PC-3 (cell line): ENCODE results near the gene ST3GAL3. TPM values are rescaled to one million over a fixed set of nuclear protein-coding genes. Genes with fewer than 3 reads are reported as not detected.

Source experiments
- ATAC-seq: fragments of 200-7000 bp; cut with Tn5 transposase; 2 replicates; pipeline ENCODE4 v1.9.1; 2020; ENCODE audit warnings: mild to moderate bottlenecking, moderate library complexity
- BruUV-seq: library from RNA; stranded (reverse); fragments of 400-500 nt; replicated peaks from 2 replicates; lab custom pipeline; 2021; lab: Mats Ljungman, UMichigan
- CTCF ChIA-PET: fragments of 300-600 bp; sonication (Branson Sonifier 250); formaldehyde crosslinking; loops from one replicate; lab custom pipeline; 2022; ENCODE audit warnings: antibody characterized with exemption; lab: Charles Lee
- POLR2A ChIA-PET: fragments of 300-600 bp; sonication (Branson Sonifier 250); formaldehyde crosslinking; loops from one replicate; lab custom pipeline; 2022; ENCODE audit warnings: antibody characterized with exemption; ENCODE audit not compliant: unreplicated experiment; lab: Charles Lee
- DNase-seq: peaks from one replicate; pipeline ENCODE4 v3.0.0-alpha.2; 2015
- H2AFZ ChIP-seq: fragments of 300-600 bp; sonication (generic); 2 replicates; pipeline ENCODE4 v1.6.0; 2016; ENCODE audit warnings: antibody characterized with exemption, low read length
- H3F3A ChIP-seq: fragments of 300-600 bp; sonication (generic); one replicate; pipeline ENCODE4 v1.6.0; 2017; ENCODE audit warnings: antibody characterized with exemption, low read length, control low read depth, mild to moderate bottlenecking; ENCODE audit not compliant: unreplicated experiment
- H3K27ac ChIP-seq: fragments of 300-600 bp; sonication (generic); 2 replicates; pipeline ENCODE4 v1.5.1; 2016; ENCODE audit warnings: mild to moderate bottlenecking, low read length
- H3K27me3 ChIP-seq: fragments of 300-600 bp; sonication (generic); 2 replicates; pipeline ENCODE4 v1.6.1; 2016; ENCODE audit warnings: low read length, mixed read lengths
- H3K36me3 ChIP-seq: fragments of 300-600 bp; sonication (generic); 2 replicates; pipeline ENCODE4 v1.6.1; 2016; ENCODE audit warnings: low read depth, mixed run types, low read length, mixed read lengths
- H3K4me1 ChIP-seq: fragments of 300-600 bp; sonication (generic); 2 replicates; pipeline ENCODE4 v1.5.1; 2016; ENCODE audit warnings: low read length; ENCODE audit not compliant: insufficient read depth
- H3K4me2 ChIP-seq: fragments of 300-600 bp; sonication (generic); 2 replicates; pipeline ENCODE4 v1.6.0; 2016; ENCODE audit warnings: low read length
- H3K4me3 ChIP-seq: fragments of 300-600 bp; sonication (generic); 2 replicates; pipeline ENCODE4 v1.5.1; 2016; ENCODE audit warnings: mild to moderate bottlenecking, low read length, mixed read lengths
- H3K79me2 ChIP-seq: fragments of 300-600 bp; sonication (generic); 2 replicates; pipeline ENCODE4 v1.6.1; 2017; ENCODE audit warnings: low read length, mixed read lengths
- H3K9ac ChIP-seq: fragments of 300-600 bp; sonication (generic); 2 replicates; pipeline ENCODE4 v1.6.0; 2016; ENCODE audit warnings: mild to moderate bottlenecking, low read length
- H3K9me2 ChIP-seq: fragments of 300-600 bp; sonication (generic); replicated peaks from 2 replicates; pipeline ENCODE4 v1.6.1; 2016; ENCODE audit warnings: mixed run types, low read length, mixed read lengths
- H3K9me3 ChIP-seq: fragments of 300-600 bp; sonication (generic); 2 replicates; pipeline ENCODE4 v1.6.1; 2016; ENCODE audit warnings: low read length, mixed read lengths
- H4K20me1 ChIP-seq: fragments of 300-600 bp; sonication (generic); 2 replicates; pipeline ENCODE4 v1.6.1; 2016; ENCODE audit warnings: low read length, mixed read lengths
- CTCF ChIP-seq: fragments of 300-600 bp; sonication (generic); conservative IDR thresholded peaks from 2 replicates; pipeline ENCODE4 v1.5.1; 2017; ENCODE audit warnings: antibody characterized with exemption, low read depth, mild to moderate bottlenecking, low read length
- EZH2 ChIP-seq: fragments of 300-600 bp; sonication (generic); IDR thresholded peaks from one replicate; pipeline ENCODE4 v1.6.1; 2017; ENCODE audit warnings: antibody characterized with exemption, mild to moderate bottlenecking, low read length; ENCODE audit not compliant: unreplicated experiment
- EZH2phosphoT487 ChIP-seq: fragments of 300-600 bp; sonication (generic); IDR thresholded peaks from 2 replicates; pipeline ENCODE4 v1.6.1; 2018; ENCODE audit warnings: mild to moderate bottlenecking, antibody characterized with exemption, low read length, borderline replicate concordance
- intact Hi-C: fragments of 100-400 bp; cut with micrococcal nuclease; formaldehyde crosslinking; loops from 2 replicates; pipeline ENCODE4 v1.9.0; 2023
- total RNA-seq: library from RNA; depleted of rRNA; stranded (reverse); fragments of >200 nt; gene quantifications from 2 replicates; pipeline ENCODE4 v1.2.3, GENCODE V29; 2014

Gene ST3GAL3
- total RNA-seq, 1 experiment from 2014 or later: 9.0 TPM

- H3K9ac ChIP-seq: no peak overlapping the region
- POLR2A ChIA-PET: no interaction called here
- no peak overlapping the region for H3K27ac ChIP-seq
- no peaks in the 10 kb centered on the region for H3K9me3 ChIP-seq
- H3K4me3 ChIP-seq: no peak overlapping the region
- H3K36me3 ChIP-seq: no peaks in the 10 kb centered on the region
- CTCF ChIA-PET: no interaction called here
- ATAC-seq (no peak), DNase-seq (no peak)
- H2AFZ ChIP-seq: no peak overlapping the region
- no peaks in the 10 kb centered on the region for H4K20me1 ChIP-seq
- H3K79me2 ChIP-seq: no peaks in the 10 kb centered on the region
- H3K4me1 ChIP-seq: no peaks in the 10 kb centered on the region
- H3F3A ChIP-seq: no peaks in the 10 kb centered on the region
- no peaks in the 10 kb centered on the region for H3K9me2 ChIP-seq
- intact Hi-C loops: no loop called here
- no peaks in the 10 kb centered on the region for H3K27me3 ChIP-seq
- H3K4me2 ChIP-seq: no peak overlapping the region
- BruUV-seq: no TSS peak
- TF ChIP-seq EZH2phosphoT487: no peak
- TF ChIP-seq EZH2: no peak
- no peak for TF ChIP-seq CTCF
Observed at GRCh38 chr1:43803646-43804045, 96.3 kb downstream of the ST3GAL3 start.

DNA sequence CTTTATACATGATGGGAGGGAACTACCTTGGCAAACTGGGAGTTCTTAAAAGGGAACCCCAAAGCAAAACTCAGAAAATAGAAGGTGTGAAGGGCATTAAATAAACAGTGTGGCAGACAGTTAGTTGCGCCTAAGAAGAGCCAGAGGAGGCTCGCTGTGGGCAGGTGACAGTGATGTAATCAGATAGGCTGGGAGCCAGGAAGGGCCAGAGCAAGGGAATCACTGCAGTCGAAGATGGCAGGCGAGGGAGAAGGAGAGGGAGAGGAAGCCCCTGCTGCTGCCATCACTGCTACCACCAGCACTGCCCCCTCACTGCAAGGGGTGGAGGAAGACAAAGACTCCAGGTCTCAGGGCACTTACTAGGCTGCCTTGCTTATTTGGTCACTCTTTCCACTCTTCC lies 97.2 kb downstream of the ST3GAL3 start:
- TF ChIP-seq CTCF: no peak
- TF ChIP-seq EZH2: no peak
- no peak for TF ChIP-seq EZH2phosphoT487
- intact Hi-C loops: no loop called here
- no peak for ATAC-seq
- CTCF ChIA-PET: no interaction called here
- Histone ChIP-seq H3K9ac (no peak overlapping the region), H3F3A (no peaks in the 10 kb centered on the region), H2AFZ (no peak overlapping the region), H3K27me3 (no peaks in the 10 kb centered on the region), H3K4me1 (no peaks in the 10 kb centered on the region), H3K4me2 (no peak overlapping the region), H3K36me3 (no peaks in the 10 kb centered on the region), H3K9me2 (no peaks in the 10 kb centered on the region), H4K20me1 (no peaks in the 10 kb centered on the region), H3K4me3 (no peak overlapping the region), H3K9me3 (no peaks in the 10 kb centered on the region), H3K27ac (no peak overlapping the region), H3K79me2 (no peaks in the 10 kb centered on the region)
- no peak for DNase-seq
- BruUV-seq: no TSS peak
- POLR2A ChIA-PET: no interaction called here

DNA sequence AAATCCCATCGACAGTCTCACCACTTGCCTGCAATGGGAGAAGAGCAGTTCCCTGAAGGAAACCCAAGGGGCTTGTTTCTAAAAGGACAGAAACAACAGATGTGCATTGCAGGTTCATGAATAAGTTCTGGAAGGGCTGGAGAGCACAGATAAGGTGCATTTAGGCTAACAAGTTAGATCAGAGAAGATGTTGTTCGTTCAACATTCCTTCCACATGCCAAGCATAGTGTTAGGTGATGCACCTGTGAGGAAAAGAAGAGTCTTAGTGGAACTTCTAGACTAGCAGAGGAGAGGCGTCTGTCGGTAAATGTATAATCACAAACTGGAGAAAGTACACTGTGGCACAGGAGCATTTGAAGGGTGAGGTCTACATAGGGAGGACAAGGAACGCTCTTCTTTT lies 98.0 kb downstream of the ST3GAL3 start:
- intact Hi-C loops: no loop called here
- no peak overlapping the region for H3K9ac ChIP-seq
- CTCF ChIA-PET: no interaction called here
- no peak overlapping the region for H2AFZ ChIP-seq
- H4K20me1 ChIP-seq: no peaks in the 10 kb centered on the region
- no peaks in the 10 kb centered on the region for H3K79me2 ChIP-seq
- no peaks in the 10 kb centered on the region for H3K4me1 ChIP-seq
- DNase-seq (no peak), ATAC-seq (no peak)
- no peaks in the 10 kb centered on the region for H3K9me3 ChIP-seq
- no peaks in the 10 kb centered on the region for H3K9me2 ChIP-seq
- POLR2A ChIA-PET: no interaction called here
- no peaks in the 10 kb centered on the region for H3K36me3 ChIP-seq
- BruUV-seq: no TSS peak
- H3K27ac ChIP-seq: no peak overlapping the region
- H3K4me2 ChIP-seq: no peak overlapping the region
- no peaks in the 10 kb centered on the region for H3F3A ChIP-seq
- no peaks in the 10 kb centered on the region for H3K27me3 ChIP-seq
- TF ChIP-seq EZH2phosphoT487 (no peak), EZH2 (no peak), CTCF (no peak)
- H3K4me3 ChIP-seq: no peak overlapping the region
